BJ (cell line): ENCODE data around the gene HSPA14. TPM values are rescaled to one million over a fixed set of nuclear protein-coding genes. Genes with fewer than 3 reads are reported as not detected.
A peak's percentile ranks its signal among the peaks of the same experiment; 100 is the strongest.

Experiments
- CTCF ChIA-PET: fragments of 350-600 bp; formaldehyde crosslinking; extraction: SDS; loops from one replicate; lab custom pipeline; 2021; ENCODE audit warnings: antibody characterized with exemption, inconsistent platforms; lab: Yijun Ruan, JAX
- POLR2A ChIA-PET: fragments of 300-600 bp; sonication (Branson Sonifier 250); formaldehyde crosslinking; extraction: SDS; loops from one replicate; lab custom pipeline; 2021; ENCODE audit warnings: antibody characterized with exemption; lab: Charles Lee
- DNase-seq: peaks from one replicate; pipeline ENCODE4 v3.0.0-alpha.2; 2011; ENCODE audit warnings: low read depth
- H3K27me3 ChIP-seq: 2 replicates; pipeline ENCODE4 v1.6.0; 2011; ENCODE audit warnings: low read length; ENCODE audit not compliant: control insufficient read depth, insufficient read depth
- H3K36me3 ChIP-seq: 2 replicates; pipeline ENCODE4 v1.5.1; 2011; ENCODE audit warnings: low read length; ENCODE audit not compliant: control insufficient read depth, insufficient read depth
- H3K4me3 ChIP-seq: 2 replicates; pipeline ENCODE4 v1.5.1; 2011; ENCODE audit warnings: low read depth, mild to moderate bottlenecking, control low read depth, low read length
- CTCF ChIP-seq: IDR thresholded peaks from 2 replicates; pipeline ENCODE4 v1.5.1; 2011; ENCODE audit warnings: low read depth, mild to moderate bottlenecking, control low read depth, inconsistent platforms, low read length, moderate library complexity; ENCODE audit not compliant: insufficient read depth
- polyA plus RNA-seq: library from polyadenylated mRNA; depleted of rRNA; stranded (reverse); fragments of >200 nt; gene quantifications from 2 replicates; pipeline ENCODE4 v1.2.3, GENCODE V29; 2011

Gene HSPA14
- polyA plus RNA-seq, 1 experiment = 5.4 TPM

- ChIA-PET POLR2A (no interaction called here), CTCF (interaction anchor here (0.8 to 2.7 kb wide), 4 partner anchors 9 to 321 kb away, joined by 3 to 17 read pairs (median 10); no protein-coding TSS in a partner anchor)
- TF ChIP-seq CTCF = 0 out of 2 replicates have a peak, but pooled peaks have one; percentile 20
- H3K27me3 ChIP-seq = no peaks in the 10 kb centered on the region
- peak; percentile 59 for DNase-seq
- H3K4me3 ChIP-seq = no peak overlapping the region
- H3K36me3 ChIP-seq = no peaks in the 10 kb centered on the region
These were observed 17.9 kb upstream of the HSPA14 start for GRCh38 chr10:14820010-14820774.

- DNase-seq = no peak
- ChIA-PET CTCF (interaction anchor here (2.5 to 2.7 kb wide), 2 partner anchors 283 to 322 kb away, joined by 15 to 17 read pairs; no protein-coding TSS in a partner anchor), POLR2A (no interaction called here)
- Histone ChIP-seq H3K27me3 (no peaks in the 10 kb centered on the region), H3K4me3 (no peak overlapping the region), H3K36me3 (no peaks in the 10 kb centered on the region)
- no peak for TF ChIP-seq CTCF
These were observed 17.3 kb upstream of the HSPA14 start for GRCh38 chr10:14820775-14821154.

GRCh38 chr10:14821635-14822375, 16.3 kb upstream of the HSPA14 start:
- POLR2A ChIA-PET = no interaction called here
- CTCF ChIA-PET = interaction anchor here (0.6 to 2.5 kb wide), 13 partner anchors 9 to 344 kb away, joined by 3 to 23 read pairs (median 6); partner anchors contain the start of genes CDNF, HSPA14 and MSANTD7
- Histone ChIP-seq H3K4me3 (no peak overlapping the region), H3K27me3 (peaks cover 3% of the 10 kb centered on the region; the same call in 1 of the 2 replicates), H3K36me3 (no peaks in the 10 kb centered on the region)
- no peak for TF ChIP-seq CTCF
- DNase-seq = no peak

DNA sequence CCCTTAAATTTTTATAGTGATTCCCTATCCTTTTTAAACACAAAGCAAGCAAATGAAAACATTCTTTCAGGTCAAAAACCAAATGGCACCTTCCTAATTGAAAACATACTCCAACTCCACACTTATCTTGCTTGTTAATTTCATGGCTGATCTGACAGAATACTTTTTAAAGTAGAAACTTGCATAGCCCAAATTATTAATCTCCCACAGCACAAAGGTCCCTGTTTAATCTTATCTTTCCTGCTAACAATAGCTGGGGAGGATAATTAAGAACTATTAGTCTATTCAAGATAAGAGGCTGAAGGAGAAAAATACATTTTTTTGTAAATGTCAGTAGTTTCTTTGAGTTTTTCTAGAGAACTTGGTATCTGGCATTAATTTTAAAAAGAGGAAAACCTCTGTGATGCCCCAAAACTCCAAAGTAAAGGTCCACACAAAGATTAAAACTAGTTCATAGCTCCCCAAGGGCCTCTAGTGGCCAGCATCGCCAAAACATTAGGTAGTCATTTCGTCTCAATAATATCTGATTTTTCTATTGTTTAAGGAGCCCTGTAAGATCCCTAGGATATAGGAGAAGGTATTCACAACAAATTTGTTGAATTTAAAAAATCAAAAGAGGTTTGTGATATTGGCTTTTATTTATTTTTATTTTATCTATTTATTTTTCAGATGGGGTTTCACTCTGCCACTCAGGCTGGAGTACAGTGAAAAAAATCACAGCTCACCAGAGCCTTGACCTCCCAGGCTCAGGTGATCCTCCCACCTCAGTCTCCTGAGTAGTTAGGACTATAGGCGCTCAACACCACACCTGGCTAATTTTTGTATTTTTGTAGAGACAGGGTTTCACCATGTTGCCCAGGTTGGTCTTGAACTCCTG, 15.0 kb upstream of the HSPA14 start:
- no peak for DNase-seq
- ChIA-PET CTCF (interaction anchor here (0.5 to 2.5 kb wide), 24 partner anchors 9 to 628 kb away, joined by 3 to 23 read pairs (median 4); partner anchors contain the start of genes CDNF, HSPA14 and MSANTD7), POLR2A (no interaction called here)
- no peaks in the 10 kb centered on the region for H3K36me3 ChIP-seq
- no peak overlapping the region for H3K4me3 ChIP-seq
- peaks cover 3% of the 10 kb centered on the region; the same call in 1 of the 2 replicates for H3K27me3 ChIP-seq
- peak; percentile 74 for TF ChIP-seq CTCF
